HG03469 (cell line): ENCODE data around the gene TSPAN18.

Experiments
- ATAC-seq: cut with Tn5 transposase; IDR thresholded peaks from one replicate; pipeline ENCODE4 v1.9.1; 2021; ENCODE audit warnings: mild to moderate bottlenecking, moderate library complexity, moderate number of reproducible peaks; ENCODE audit not compliant: unreplicated experiment

Gene TSPAN18

DNA sequence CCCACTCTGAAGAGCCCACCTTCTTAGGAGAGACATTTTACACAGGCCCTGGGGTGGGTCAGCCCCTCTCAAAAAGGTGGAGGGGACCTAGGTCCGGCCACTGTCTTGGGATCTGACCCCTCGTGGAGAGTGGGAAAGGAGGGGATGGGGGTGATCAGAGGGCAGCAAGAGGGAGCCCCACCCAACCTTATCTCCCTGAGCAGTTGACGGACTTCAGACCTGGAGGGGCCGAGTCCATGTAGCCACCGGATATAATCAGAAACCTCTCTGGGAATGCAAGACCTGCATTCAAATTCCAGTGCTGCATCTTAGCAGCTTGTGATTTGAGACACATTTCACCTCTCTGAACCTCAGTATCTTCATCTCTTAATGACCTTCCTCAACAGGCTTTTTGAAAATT, 179.9 kb downstream of the TSPAN18 start:
- no peak for ATAC-seq

DNA sequence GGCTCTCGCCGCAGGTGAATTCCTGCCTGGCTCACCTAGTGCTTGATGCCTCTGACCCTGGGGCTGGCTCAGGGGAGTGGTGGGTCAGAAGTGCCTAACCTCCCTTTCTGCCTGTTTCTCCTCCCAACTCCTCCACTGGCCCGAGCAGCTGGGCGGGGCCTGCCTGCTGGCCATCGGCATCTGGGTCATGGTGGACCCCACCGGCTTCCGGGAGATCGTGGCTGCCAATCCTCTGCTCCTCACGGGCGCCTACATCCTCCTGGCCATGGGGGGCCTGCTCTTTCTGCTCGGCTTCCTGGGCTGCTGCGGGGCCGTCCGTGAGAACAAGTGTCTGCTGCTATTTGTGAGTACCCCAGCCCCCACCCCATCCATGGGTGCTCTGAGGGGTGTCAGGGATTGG, 182.8 kb downstream of the TSPAN18 start:
- no peak for ATAC-seq

DNA sequence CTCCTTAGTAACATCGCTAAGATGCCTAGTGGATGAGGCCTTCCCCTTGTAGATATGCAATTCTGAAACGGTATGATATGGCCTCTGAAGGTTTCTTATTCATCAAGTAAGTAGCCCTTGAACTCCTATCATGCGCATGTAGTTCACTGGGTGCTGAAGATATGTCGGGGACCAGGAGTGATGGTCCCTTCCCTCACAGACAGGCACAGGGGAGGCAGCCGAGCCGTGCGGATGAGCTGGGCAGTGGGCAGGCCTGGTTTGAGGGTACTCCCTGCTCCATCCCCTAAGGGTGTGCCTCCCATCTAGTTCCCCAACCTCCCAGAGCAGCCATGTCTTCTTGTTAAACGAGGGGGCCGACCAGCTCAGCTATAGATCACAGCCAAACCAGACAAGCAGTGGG, 183.8 kb downstream of the TSPAN18 start:
- ATAC-seq: no peak

DNA sequence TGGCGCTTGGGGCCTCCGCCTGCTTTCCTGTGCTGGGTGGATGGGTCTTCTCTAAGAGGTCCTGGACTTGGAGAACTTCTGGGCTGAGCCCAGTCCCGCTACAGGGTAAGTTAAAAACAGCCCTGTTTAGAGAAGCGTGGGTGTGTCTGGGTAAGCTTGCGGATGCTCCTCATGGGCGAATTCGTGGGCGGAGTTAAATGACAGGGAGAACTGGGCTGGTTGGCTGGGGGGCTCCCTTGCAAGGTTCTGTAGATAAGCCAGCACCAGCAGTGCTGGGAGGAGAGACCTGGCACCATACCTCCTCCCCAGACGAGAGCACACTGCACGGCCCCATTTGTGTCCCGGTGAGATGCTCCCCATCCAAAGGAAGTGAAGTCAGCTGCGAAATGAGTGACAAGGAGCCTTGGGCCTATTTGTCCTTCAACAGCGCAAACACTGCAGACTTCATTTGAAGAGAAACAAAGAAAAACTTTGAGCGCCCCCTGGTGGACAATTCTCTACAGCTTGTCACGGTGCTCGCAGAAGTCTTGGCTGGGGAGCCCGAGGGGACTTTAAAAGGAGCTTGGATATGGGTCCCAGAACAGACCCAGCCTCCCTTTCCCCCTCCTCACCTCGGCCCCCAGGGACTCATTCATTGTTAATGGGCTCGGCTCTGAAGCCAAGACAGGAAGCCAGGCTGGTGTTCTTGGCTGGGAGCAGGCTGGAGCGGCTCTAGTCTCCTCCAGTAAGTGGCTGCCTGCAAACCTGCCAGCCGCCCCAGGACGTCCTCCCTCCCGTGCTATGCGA, 184.5 kb downstream of the TSPAN18 start:
- ATAC-seq: no peak

DNA sequence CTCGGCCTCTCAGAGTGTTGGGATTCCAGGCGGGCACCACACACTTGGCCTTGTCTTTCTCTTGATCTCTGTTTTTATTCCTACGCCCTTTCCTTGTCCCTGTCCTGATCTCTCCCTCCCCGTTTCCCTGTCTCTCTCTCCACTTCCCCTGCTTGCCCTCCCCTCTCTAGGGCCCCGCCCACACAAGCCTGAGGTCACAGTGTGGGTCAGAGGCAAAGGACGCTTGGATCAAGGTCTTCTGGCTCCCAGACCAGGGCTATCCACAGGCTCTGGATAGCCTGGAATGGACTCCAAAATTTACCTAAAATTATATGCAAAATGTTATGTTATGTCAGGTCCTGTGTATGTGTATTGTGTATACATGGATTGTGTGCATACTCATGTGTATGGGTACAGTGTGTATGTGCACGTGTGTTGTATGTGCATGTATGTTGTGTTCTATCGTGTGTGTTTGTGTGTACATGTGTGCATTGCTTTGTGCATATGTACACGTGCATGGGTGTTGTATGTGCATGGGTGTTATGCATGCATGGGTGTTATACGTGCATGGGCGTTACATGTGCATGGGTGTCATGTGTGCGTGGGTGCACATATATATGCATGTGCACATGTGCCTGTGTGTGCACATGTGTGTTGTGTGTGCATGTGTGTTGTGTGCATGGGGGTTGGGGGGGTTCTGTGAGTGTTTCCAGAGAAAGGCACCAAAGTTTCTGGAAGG, 185.7 kb downstream of the TSPAN18 start:
- no peak for ATAC-seq

DNA sequence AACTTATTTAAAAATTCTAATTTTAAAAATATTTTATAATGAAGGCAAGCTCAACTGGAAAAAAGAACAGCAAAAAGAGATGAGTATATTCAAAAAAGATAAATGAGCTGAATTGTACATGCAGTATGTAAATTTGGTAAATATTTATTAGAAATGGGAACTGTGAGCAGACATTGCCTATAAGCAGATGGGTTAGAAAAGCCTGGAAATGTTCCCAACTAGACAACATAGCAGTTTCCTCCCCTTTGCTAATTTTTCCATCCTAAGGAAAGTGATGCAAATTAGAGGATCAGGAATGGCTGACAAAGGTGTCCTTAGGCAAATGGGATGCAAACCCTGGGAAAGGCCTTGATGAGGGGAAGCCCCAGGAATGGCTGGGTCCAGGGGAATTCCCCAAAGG, 186.7 kb downstream of the TSPAN18 start:
- no peak for ATAC-seq

DNA sequence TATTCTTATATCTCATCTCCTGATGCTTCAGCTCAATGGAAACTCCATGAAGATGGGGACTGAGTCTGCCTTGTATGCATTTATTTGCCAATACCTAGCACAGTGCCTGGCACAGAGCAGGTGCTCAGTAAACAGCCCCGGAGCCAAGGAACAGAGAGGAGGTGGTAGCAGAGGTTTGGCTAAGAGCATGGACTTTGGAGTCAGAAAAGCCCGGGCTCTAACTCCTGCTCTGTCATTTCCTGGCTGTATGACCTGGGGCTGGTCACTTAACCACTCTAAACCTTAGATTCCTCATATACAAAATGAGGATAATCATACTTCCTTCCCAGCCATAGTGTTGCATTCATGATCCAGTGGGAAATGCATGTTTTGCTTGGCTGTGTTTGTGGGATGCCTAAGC, 187.3 kb downstream of the TSPAN18 start:
- no peak for ATAC-seq

DNA sequence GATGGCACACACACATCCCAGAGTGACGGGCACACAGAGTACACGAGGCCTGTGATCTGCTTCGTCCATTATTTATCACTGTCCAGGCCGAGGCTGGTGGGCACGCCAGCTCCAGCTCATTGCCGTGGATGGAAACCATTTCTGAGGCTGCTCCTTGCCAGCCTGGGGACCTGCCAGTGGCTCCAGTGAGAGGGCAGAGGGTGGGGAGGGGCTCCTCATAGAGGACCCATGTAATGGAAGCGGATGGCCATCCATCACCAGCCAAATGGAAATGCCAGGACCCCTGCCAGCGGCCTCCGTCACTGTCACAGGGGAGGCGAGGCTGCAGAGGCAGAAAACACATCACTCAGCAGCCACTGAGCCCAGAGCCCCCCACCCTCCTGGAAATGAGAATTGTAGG, 188.2 kb downstream of the TSPAN18 start:
- ATAC-seq: no peak

DNA sequence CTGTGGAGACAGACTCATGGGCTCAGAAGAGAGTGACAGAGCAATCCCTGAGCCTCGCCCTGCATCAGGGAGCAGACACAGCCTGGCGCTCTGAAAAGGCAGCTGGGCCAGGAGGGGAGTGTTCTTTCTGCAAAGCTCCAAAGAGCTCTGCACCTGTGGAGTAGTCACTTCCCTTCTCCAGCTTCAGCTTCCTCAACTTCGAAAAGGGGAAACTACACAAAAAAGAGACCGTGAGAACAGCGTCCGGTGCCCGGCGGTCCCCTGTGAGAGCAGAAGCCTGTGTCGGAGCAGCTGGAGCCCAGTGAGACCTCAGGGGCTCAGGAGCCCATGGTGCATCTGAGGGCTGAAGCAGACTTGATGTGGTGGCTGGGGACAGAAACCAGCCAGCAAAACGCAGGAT, 188.9 kb downstream of the TSPAN18 start:
- ATAC-seq: no peak

DNA sequence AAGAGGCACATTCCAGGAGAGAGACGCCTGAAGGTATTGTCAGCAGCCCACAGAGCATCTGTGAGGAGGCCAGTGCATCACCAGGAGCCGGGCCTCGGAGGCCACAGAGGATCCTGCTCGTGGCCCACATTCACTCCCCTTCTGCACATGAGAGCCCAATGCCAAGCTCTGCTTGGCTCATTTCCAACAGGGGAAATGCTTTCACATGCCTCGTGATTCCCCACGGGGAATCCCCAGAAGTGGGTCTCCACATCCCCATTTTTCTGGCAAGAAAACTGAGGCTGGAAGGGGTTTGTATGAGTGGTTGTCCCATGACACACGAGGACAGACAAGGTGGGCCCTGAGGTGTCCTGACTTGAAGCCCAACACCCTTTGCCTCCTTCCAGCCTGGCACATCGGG, 189.6 kb downstream of the TSPAN18 start:
- no peak for ATAC-seq

DNA sequence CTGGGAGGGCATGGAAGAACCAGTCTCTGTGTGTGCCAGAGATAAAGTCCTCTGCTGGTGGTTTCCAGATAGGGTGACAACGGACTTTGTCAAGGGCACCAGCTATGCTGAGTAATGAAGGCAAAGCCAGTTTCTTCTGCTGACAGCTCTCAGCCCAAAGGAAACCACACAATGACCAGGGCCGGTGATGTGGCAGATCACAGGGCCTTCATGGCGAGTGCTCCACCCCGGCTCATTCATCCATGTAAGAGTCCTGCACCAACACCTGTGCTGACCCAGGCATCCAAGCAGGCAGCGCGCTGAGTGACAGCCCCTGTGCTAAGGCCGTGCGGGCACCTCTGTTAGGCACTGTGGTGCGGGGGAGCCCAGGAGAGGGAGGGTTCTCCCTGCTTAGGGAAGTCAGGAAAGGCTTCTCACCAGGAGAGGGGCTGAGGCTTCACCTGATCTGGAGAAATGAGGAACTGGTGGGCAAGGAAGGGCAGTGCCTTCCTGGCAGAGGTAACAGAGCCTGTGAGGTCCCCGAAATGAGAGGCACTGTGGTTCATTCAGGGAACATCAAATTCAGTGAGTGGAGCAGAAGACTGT, 190.1 kb downstream of the TSPAN18 start:
- ATAC-seq: no peak

DNA sequence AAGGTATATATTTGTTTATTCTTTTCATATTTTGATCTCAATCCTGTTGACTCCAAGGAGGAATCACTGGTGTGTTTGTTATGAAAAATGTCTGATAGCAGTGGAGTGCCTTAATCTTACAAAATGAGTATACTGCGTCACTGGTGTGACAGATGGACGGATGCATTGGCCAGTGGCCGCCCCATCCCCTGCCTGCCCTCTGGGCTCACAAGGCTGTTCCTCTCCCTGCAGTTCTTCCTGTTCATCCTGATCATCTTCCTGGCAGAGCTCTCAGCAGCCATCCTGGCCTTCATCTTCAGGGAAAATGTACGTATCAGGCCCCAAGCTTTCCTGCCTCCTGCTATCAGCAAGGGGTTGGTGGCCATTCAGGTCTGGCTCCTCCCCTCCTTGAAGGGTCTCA, 191.0 kb downstream of the TSPAN18 start:
- no peak for ATAC-seq

DNA sequence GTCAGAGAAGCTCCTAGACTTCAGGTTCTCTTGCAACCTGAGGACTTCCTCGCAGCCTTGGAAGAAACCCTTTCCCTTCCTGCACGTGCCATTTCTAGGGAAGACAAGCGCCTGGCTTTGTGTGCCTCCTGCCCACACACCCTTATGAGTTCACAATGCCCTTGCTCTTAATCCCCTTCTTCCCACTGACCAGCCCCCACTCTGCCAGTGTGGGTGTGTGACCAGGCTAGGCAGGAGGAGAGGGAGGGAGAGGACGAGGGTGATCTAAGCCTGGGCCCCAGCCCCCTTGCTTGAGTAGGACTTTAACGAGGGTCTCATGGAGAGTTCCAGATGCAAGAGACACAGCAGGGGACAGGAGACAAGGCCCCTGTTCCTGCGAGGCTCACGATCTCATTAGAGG, 193.7 kb downstream of the TSPAN18 start:
- no peak for ATAC-seq

DNA sequence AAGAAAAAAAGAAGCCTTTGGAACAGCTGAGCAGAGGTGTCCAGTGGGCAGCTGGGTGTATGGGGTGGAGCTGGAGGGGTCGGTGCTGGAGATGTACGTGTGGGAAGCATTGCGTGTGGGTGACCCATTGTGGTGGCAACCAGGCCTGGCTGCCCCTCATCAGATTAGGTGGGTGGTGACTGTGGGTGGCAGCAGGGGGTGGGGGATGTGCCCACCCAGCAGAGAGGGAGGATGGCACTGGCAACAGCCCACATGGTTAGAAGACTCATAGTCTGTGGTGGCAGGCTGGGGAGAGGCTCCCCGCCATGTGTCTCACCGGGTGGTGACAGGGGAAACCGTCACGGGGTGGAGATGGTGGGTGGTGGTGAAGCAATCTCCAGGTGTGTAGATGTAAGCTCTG, 196.4 kb downstream of the TSPAN18 start:
- ATAC-seq: no peak

DNA sequence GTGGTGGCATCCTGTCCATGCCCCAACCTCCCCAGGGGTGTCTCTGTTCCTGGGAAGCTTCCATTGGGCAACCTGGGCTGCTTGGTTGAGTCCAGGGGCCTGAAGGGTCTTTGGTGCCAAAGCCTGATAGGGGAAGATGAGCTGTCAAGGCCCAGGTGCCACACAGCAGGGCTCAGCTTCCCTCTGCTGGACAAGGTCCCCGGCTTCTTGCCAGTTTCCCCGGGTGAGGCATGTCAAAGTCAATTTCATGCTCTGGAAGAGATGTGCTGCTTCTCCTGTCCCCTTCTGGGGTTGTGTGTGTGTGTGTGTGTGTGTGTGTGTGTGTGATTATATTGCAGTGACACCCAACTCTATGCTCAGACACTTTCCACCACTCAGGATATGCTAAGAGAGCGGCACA, 197.0 kb downstream of the TSPAN18 start:
- no peak for ATAC-seq

DNA sequence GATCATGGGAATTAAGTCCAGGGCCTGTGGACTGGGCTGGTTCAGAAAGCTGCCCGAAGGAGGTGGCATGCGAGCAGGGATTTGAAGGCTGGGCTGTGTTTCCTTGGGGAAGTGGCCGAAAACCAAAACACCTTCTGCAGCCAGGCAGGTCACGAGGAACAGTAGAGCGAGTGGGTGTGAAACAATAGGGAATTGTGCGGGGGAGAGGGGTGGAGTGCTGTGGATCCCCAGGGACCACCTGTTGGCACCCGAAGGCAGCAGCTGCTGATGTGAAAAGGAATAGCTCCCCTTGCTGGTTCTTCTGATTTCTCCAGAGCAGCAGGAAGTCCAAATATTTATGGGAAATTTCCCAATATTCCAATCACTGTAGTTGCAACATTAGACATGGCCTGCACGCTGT, 199.3 kb downstream of the TSPAN18 start:
- no peak for ATAC-seq

DNA sequence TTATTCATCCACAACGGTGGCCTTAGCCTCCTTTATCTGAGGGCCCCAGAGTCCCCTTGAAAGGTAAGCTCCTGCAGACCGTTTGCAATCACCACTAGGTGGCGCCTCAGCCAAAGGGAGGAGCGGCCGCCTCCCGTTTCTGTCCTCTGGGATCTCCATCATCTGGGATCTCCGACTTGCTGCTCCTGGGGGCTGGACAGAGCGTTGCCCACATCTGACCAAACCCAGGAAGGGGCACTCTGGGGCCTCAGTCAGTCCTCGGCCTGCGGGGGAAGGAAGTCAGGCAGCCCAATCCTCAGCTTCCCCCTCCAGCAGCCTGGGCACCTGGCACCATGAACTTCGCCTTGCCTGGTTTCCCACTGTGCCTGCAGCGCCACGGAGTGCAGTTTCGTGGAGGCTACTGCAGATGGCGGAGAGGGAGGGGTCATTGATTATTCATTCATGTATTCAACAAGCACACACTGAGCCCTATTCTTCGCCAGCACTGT, 200.5 kb downstream of the TSPAN18 start:
- no peak for ATAC-seq

DNA sequence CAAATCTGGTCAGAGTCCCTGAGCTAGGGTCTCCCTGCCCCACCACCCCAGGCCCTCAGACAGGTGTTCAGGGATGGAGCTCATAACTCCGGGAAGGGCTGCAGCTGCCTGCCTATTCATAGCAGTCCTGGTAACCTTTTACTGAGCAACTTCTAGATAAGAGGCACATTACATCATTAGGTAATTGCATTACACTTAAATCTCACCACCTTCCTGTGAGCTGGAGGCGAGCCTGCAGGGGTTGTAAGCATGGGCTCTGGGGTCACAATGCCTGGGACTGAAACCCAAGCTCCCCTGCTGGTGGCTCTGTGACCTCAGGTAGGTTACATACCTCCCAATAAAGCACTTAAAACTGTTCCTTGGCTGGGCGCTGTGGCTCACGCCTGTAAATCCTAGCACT, 201.4 kb downstream of the TSPAN18 start:
- ATAC-seq: no peak

DNA sequence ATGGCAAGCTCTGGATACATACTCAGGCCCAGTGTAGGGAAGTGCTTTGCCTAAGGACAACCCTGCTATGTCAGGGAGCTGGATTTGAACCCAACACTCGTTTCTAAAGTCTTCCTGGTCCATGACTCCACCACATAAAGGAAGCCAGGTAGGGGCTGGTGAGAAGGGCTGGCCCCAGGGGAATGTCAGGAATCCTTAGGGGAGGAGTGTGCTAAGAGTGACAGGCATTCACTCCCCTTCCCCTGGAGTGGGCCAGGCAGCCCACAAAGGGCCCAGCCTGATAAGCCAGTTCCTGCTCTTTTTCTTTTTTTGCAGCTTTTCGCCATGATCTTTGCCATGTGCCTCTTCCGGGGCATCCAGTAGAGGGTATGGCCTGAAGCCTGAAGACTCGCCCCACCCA, 202.1 kb downstream of the TSPAN18 start:
- no peak for ATAC-seq

DNA sequence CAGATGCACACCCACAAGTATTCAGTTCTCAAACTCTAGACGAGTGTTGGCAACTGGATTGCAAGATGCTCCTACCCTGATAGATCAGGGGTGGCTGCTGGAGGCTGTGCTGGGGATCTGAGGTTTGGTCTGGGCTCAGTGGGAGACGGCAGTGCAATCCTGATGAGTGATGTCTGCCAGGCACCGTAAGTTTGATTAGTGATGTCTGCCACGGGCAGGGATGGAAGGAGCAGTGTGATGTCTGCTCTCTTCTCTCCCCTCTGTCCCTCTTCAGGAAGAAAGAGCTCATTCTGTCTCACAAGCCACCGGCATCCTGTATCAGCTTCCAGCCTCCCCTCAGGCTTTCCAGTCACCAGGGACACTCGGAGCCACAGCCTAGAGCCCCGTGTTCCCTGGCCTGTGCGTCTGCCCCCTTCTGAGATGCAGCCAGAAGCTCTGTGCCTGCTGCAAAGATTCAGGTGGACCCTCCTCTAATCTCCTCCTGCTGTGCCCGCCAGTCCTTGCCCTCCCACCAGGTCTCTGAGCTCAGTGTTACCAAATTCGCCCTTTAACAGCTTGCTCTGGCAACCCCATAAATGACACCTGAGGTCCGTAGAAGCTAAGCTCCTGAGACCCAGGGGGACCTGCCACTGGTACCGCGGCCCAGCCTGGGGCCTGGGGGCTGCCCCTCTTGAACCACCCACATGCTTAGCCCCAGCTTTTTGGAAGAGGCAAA, 204.0 kb downstream of the TSPAN18 start:
- ATAC-seq: no peak

DNA sequence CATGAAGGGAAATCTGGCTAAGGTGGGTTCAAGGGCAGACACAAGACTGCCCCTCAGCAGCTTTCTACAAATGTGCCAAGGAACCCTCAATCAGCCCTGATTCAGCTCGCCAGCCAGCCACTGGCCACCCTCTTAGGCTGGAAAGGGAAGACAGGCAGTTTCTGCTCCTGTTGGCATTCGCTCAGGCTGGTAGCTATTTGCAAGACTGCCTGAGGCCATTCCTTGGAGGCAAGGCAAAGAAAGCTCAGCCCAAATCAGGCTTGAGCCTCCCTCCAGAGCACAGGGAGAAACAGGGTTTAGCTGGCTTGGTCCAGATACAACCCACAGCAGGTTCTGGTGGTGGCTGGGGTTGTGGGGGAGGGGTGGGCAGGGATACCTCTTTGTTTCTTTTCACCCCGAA, 204.7 kb downstream of the TSPAN18 start:
- ATAC-seq: no peak
